RWPE2 (cell line): Measurements from ENCODE around the gene TMPRSS3.

Source experiments
- ATAC-seq: fragments of 200-7000 bp; cut with Tn5 transposase; 3 replicates; pipeline ENCODE4 v1.9.1; 2021; ENCODE audit warnings: low read depth
- DNase-seq: peaks from one replicate; pipeline ENCODE4 v3.0.0-alpha.2; 2020; ENCODE audit warnings: low spot score
- H3K27ac ChIP-seq: fragments of 450-650 bp; 2 replicates; pipeline ENCODE4 v1.5.1; 2017; ENCODE audit warnings: mild to moderate bottlenecking; ENCODE audit not compliant: poor library complexity, severe bottlenecking
- H3K27me3 ChIP-seq: fragments of 250-450 bp; sonication (Bioruptor Pico); 2 replicates; pipeline ENCODE4 v1.5.1; 2021; ENCODE audit warnings: mild to moderate bottlenecking, moderate library complexity; ENCODE audit not compliant: insufficient read depth, poor library complexity, severe bottlenecking
- H3K36me3 ChIP-seq: fragments of 250-450 bp; sonication (Bioruptor Pico); 2 replicates; pipeline ENCODE4 v1.5.1; 2020; ENCODE audit warnings: low read depth, mild to moderate bottlenecking, moderate library complexity
- H3K4me1 ChIP-seq: fragments of 250-450 bp; sonication (Bioruptor Pico); 2 replicates; pipeline ENCODE4 v1.5.1; 2021; ENCODE audit warnings: mild to moderate bottlenecking, moderate library complexity; ENCODE audit not compliant: insufficient read depth, poor library complexity, severe bottlenecking
- H3K4me3 ChIP-seq: fragments of 250-450 bp; sonication (Bioruptor Pico); 2 replicates; pipeline ENCODE4 v1.5.1; 2021; ENCODE audit warnings: mild to moderate bottlenecking, moderate library complexity; ENCODE audit not compliant: severe bottlenecking
- H3K9me3 ChIP-seq: fragments of 250-450 bp; sonication (Bioruptor Pico); 2 replicates; pipeline ENCODE4 v1.5.1; 2021; ENCODE audit warnings: mild to moderate bottlenecking, moderate library complexity; ENCODE audit not compliant: severe bottlenecking
- CTCF ChIP-seq: fragments of 450-650 bp; IDR thresholded peaks from one replicate; pipeline ENCODE4 v1.5.1; 2017; ENCODE audit warnings: mild to moderate bottlenecking, moderate library complexity; ENCODE audit not compliant: poor library complexity, severe bottlenecking

The TMPRSS3 gene

GRCh38 chr21:42384989-42385388 lies 10.9 kb downstream of the TMPRSS3 start:
- no peak for TF ChIP-seq CTCF
- H3K27me3 ChIP-seq, result no peaks in the 10 kb centered on the region
- no peak for DNase-seq
- no peak for ATAC-seq
- no peak overlapping the region for H3K27ac ChIP-seq
- H3K4me3 ChIP-seq, result no peak overlapping the region
- no peaks in the 10 kb centered on the region for H3K4me1 ChIP-seq
- H3K9me3 ChIP-seq, result no peaks in the 10 kb centered on the region
- H3K36me3 ChIP-seq, result no peaks in the 10 kb centered on the region

- H3K36me3 ChIP-seq, result no peaks in the 10 kb centered on the region
- DNase-seq (no peak), ATAC-seq (no peak)
- no peak overlapping the region for H3K4me3 ChIP-seq
- no peak for TF ChIP-seq CTCF
- H3K27me3 ChIP-seq, result no peaks in the 10 kb centered on the region
- no peak overlapping the region for H3K27ac ChIP-seq
- no peaks in the 10 kb centered on the region for H3K4me1 ChIP-seq
- H3K9me3 ChIP-seq, result no peaks in the 10 kb centered on the region
These were observed 11.5 kb downstream of the TMPRSS3 start for GRCh38 chr21:42384156-42384945.

GRCh38 chr21:42383331-42383730 lies 12.5 kb downstream of the TMPRSS3 start:
- DNase-seq (peak; percentile 25), ATAC-seq (no peak)
- no peaks in the 10 kb centered on the region for H3K36me3 ChIP-seq
- H3K4me1 ChIP-seq, result no peaks in the 10 kb centered on the region
- no peak overlapping the region for H3K27ac ChIP-seq
- no peak for TF ChIP-seq CTCF
- H3K4me3 ChIP-seq, result no peak overlapping the region
- H3K9me3 ChIP-seq, result no peaks in the 10 kb centered on the region
- H3K27me3 ChIP-seq, result no peaks in the 10 kb centered on the region

GRCh38 chr21:42382915-42383314 lies 12.9 kb downstream of the TMPRSS3 start:
- TF ChIP-seq CTCF, result no peak
- Histone ChIP-seq H3K36me3 (no peaks in the 10 kb centered on the region), H3K4me1 (no peaks in the 10 kb centered on the region), H3K4me3 (no peak overlapping the region), H3K9me3 (no peaks in the 10 kb centered on the region), H3K27ac (no peak overlapping the region), H3K27me3 (no peaks in the 10 kb centered on the region)
- peak; percentile 36 for DNase-seq
- no peak for ATAC-seq

- peak; percentile 62; the same call in 2 of the 3 replicates for ATAC-seq
- Histone ChIP-seq H3K27ac (no peak overlapping the region), H3K27me3 (no peaks in the 10 kb centered on the region), H3K36me3 (no peaks in the 10 kb centered on the region), H3K4me1 (no peaks in the 10 kb centered on the region), H3K4me3 (no peak overlapping the region), H3K9me3 (no peaks in the 10 kb centered on the region)
- DNase-seq, result no peak
- peak; percentile 71 for TF ChIP-seq CTCF
These were observed 14.4 kb downstream of the TMPRSS3 start for GRCh38 chr21:42381347-42381984.
